Transverse colon (tissue), 4 donors: ENCODE data around the gene NSL1.

Experiments
- CTCF ChIP-seq, 5 experiments: fragments of 200-600 bp in 3 of 5; fragments of 450-650 bp in 2 of 5; sonication (generic) in 3 of 5; IDR thresholded peaks; 1 replicate in 2 of 5; 2 replicates in 3 of 5; pipeline ENCODE4 v1.5.1; 2016 to 2017; ENCODE audit warnings: antibody characterized with exemption in 5 of 5, inconsistent platforms in 3 of 5, mild to moderate bottlenecking in 2 of 5, moderate library complexity in 1 of 5
- EP300 ChIP-seq: sonication (generic); formaldehyde crosslinking; IDR thresholded peaks from one replicate; pipeline ENCODE4 v1.6.1; 2017; ENCODE audit warnings: antibody characterized with exemption, low read depth
- POLR2A ChIP-seq: fragments of 450-650 bp; IDR thresholded peaks from one replicate; pipeline ENCODE4 v1.6.1; 2016; ENCODE audit warnings: antibody characterized with exemption, mild to moderate bottlenecking, moderate library complexity
- POLR2AphosphoS5 ChIP-seq, 3 donors: sonication (generic); formaldehyde crosslinking; IDR thresholded peaks; one replicate each; pipeline ENCODE4 v1.6.1; 2016; ENCODE audit warnings: antibody characterized with exemption in 3 of 3

GRCh38 chr1:212760126-212760823, 31.3 kb downstream of the NSL1 start:
- TF ChIP-seq CTCF (IDR thresholded peaks at IDR 0.05) (peak in 2 of 5 experiments; percentile 6 to 23), POLR2A (no peak), POLR2AphosphoS5 (IDR thresholded peaks at IDR 0.05) (no peak), EP300 (no peak)
